Measurements from ENCODE around the gene TRAPPC12.

GRCh38 chr2:3488855-3489763 is 109.6 kb downstream of the TRAPPC12 start:
- TF ChIP-seq, protein P1, sequence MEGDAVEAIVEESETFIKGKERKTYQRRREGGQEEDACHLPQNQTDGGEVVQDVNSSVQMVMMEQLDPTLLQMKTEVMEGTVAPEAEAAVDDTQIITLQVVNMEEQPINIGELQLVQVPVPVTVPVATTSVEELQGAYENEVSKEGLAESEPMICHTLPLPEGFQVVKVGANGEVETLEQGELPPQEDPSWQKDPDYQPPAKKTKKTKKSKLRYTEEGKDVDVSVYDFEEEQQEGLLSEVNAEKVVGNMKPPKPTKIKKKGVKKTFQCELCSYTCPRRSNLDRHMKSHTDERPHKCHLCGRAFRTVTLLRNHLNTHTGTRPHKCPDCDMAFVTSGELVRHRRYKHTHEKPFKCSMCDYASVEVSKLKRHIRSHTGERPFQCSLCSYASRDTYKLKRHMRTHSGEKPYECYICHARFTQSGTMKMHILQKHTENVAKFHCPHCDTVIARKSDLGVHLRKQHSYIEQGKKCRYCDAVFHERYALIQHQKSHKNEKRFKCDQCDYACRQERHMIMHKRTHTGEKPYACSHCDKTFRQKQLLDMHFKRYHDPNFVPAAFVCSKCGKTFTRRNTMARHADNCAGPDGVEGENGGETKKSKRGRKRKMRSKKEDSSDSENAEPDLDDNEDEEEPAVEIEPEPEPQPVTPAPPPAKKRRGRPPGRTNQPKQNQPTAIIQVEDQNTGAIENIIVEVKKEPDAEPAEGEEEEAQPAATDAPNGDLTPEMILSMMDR (IDR thresholded peaks at IDR 0.05), result no peak
- no peak for TF ChIP-seq POLR2AphosphoS5 (IDR thresholded peaks at IDR 0.05)

Data from transverse colon (tissue), 4 donors.